Heart right ventricle (tissue), 16 donors: ENCODE measurements around the gene AKAP6. TPM values are rescaled to one million over a fixed set of nuclear protein-coding genes. Genes with fewer than 3 reads are reported as not detected.

ENCODE experiments used
- ATAC-seq, 8 donors: fragments of 200-7000 bp; cut with Tn5 transposase; one replicate each; pipeline ENCODE4 v1.9.1; 2020; ENCODE audit warnings: mild to moderate bottlenecking in 8 of 8, moderate library complexity in 8 of 8, moderate number of reproducible peaks in 1 of 8
- DNase-seq, 2 donors: peaks; one replicate each; pipeline ENCODE4 v3.0.0-alpha.2; 2020
- H3K27ac ChIP-seq, 10 donors: fragments of 200-600 bp; sonication (generic) in 2 of 10; one replicate each; pipeline versions ENCODE4 v1.5.0 to v1.8.0; 2020 to 2022; ENCODE audit warnings: mild to moderate bottlenecking in 3 of 10
- H3K27me3 ChIP-seq, 7 donors: fragments of 200-600 bp; one replicate each; pipeline ENCODE4 v1.8.0; 2021 to 2022; ENCODE audit warnings: mild to moderate bottlenecking in 2 of 7
- H3K36me3 ChIP-seq, 9 donors: fragments of 200-600 bp; sonication (generic) in 1 of 9; one replicate each; pipeline versions ENCODE4 v1.5.0 to v1.8.0; 2020 to 2022; ENCODE audit warnings: mild to moderate bottlenecking in 2 of 9
- H3K4me1 ChIP-seq, 9 donors: fragments of 200-600 bp; sonication (generic) in 1 of 9; one replicate each; pipeline versions ENCODE4 v1.5.0 to v1.8.0; 2020 to 2022; ENCODE audit warnings: mild to moderate bottlenecking in 4 of 9
- H3K4me3 ChIP-seq, 10 donors: fragments of 200-600 bp; sonication (generic) in 2 of 10; one replicate each; pipeline versions ENCODE4 v1.5.0 to v1.8.0; 2020 to 2022; ENCODE audit warnings: mild to moderate bottlenecking in 7 of 10, moderate library complexity in 2 of 10
- H3K9me3 ChIP-seq, 11 donors: fragments of 200-600 bp in 10 of 11; sonication (generic) in 2 of 11; one replicate each; pipeline versions ENCODE4 v1.5.0 to v1.8.0; 2013 to 2022; ENCODE audit warnings: mild to moderate bottlenecking in 2 of 11, control low read depth in 1 of 11, moderate library complexity in 1 of 11
- CTCF ChIP-seq, 9 donors: fragments of 200-600 bp; sonication (generic) in 2 of 9; IDR thresholded peaks; one replicate each; pipeline versions ENCODE4 v1.5.0 to v1.8.0; 2021 to 2022; ENCODE audit warnings: antibody characterized with exemption in 9 of 9, mild to moderate bottlenecking in 5 of 9, moderate library complexity in 1 of 9
- WGBS, 2 donors: extraction: QIAGEN DNeasy Blood & Tissue Kit; methylation state at CpG; one replicate each; pipeline ENCODE4 v1.1.7; 2013; ENCODE audit warnings: inconsistent platforms in 1 of 2; 5-methylcytosine and 5-hydroxymethylcytosine counted together
- intact Hi-C, 10 donors: fragments of 100-400 bp; cut with DNase I; formaldehyde crosslinking; loops; one replicate each; pipeline versions ENCODE4 v1.11.1 to v1.14.2; 2022
- polyA plus RNA-seq, 2 donors: library from polyadenylated mRNA; stranded (reverse); fragments of 200-250 nt; gene quantifications; one replicate each; pipeline ENCODE4 v1.2.3, GENCODE V29; 2013
- total RNA-seq, 10 donors: library from RNA; stranded (reverse); fragmentation: NEBNext Ultra II Directional in 3 of 10; extraction: Animal tissue kit (Norgen Biotek cat#: 25700) in 3 of 10; gene quantifications; one replicate each; pipeline versions ENCODE4 v1.2.1 to v1.2.4, GENCODE V29; 2021 to 2023
- donor health status: Arrhythmogenic right ventricular cardiomyopathy.
- donor health status: ischemic (EF 13 %, LVEDD 7.1; RV severe dilation, severe dysfunction).
- donor health status: healthy with polysubstance abuse.
- donor health status: DM: no; HTN: yes; CAD: no.
- donor health status: DM: no; HTN: no; CAD: no.
- donor health status: ischemic (EF 25% LVEDD 6.9; RV normal size, moderate dysfunction).
- donor health status: ischemic (EF 25% LVEDD 5.7; RV mildly dilated, moderate dysfunction).
- donor health status: healthy.
- donor health status: DM: yes; HTN: yes; CAD: no.
- donor health status: Ischemic cardiomyopathy.
- donor health status: ischemic (EF 35%, LVEDD 5.7; RV mildly dilated, moderate dysfunction).
- donor health status: nonischemic (EF 11% LVEDD 7.7; RV severe dilation, severe dysfunction).
- donor health status: DM: yes; HTN: yes; CAD: no.
- donor health status: PGD.
- donor health status: ischemic (EF 29% LVEDD 5.4; RV normal size, mild dysfunction).
- donor health status: nonischemic (EF 23%, LVEDD 6.1; RV moderate dilation, normal function).

The AKAP6 gene
- total and polyA plus RNA-seq, 12 donors: 13.5 to 332 (median 229) TPM

DNA sequence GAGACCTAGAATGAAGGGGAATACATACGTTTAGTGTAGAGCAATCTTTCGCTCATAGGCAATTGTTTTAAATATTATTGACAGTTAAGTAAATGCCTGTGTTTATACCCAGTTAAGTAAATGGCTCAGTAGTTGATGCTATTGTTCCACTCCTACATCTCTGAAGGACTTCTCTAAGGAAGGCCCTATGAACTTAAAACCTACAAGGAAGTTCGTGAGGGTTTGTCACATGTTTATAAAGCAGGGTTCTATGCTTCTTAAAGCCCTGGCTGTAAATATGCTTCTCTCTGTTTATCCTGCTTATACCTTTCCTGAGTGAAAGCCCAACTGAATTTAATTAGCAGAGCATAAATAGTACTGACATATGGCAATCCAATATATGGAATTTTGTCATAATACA lies 327.5 kb downstream of the AKAP6 start:
- TF ChIP-seq CTCF (IDR thresholded peaks at IDR 0.05): no peak
- WGBS, 2 donors: 79 to 90% methylated on average over 3 of the region's 3 CpGs
- peak in 1 of 8 donors; percentile 28 for ATAC-seq

GRCh38 chr14:32657081-32657480 lies 328.0 kb downstream of the AKAP6 start:
- Histone ChIP-seq H3K4me1 (peaks cover 0 to 40% (median 13%) of the 10 kb centered on the region in 9 donors), H3K36me3 (no peaks in the 10 kb centered on the region), H3K4me3 (no peak overlapping the region), H3K9me3 (no peaks in the 10 kb centered on the region), H3K27ac (peak overlapping the region in 2 of 10 donors; percentile 3 to 56), H3K27me3 (no peaks in the 10 kb centered on the region)
- intact Hi-C loops: no loop called here
- WGBS, 2 donors: 41 to 47% methylated on average over 4 of the region's 4 CpGs
- DNase-seq: peak in 1 of 2 donors; percentile 22
- peak; percentile 56 to 80 (median 65) for ATAC-seq
- no peak for TF ChIP-seq CTCF (IDR thresholded peaks at IDR 0.05)

More for the DNA sequence above, 327.5 kb downstream of the AKAP6 start:
- no peaks in the 10 kb centered on the region for H3K9me3 ChIP-seq
- peak overlapping the region in 2 of 10 donors; percentile 3 to 56 for H3K27ac ChIP-seq
- DNase-seq: no peak
- no peaks in the 10 kb centered on the region for H3K36me3 ChIP-seq
- peaks cover 0 to 37% (median 13%) of the 10 kb centered on the region in 9 donors for H3K4me1 ChIP-seq
- intact Hi-C loops: no loop called here
- H3K27me3 ChIP-seq: no peaks in the 10 kb centered on the region
- no peak overlapping the region for H3K4me3 ChIP-seq

DNA sequence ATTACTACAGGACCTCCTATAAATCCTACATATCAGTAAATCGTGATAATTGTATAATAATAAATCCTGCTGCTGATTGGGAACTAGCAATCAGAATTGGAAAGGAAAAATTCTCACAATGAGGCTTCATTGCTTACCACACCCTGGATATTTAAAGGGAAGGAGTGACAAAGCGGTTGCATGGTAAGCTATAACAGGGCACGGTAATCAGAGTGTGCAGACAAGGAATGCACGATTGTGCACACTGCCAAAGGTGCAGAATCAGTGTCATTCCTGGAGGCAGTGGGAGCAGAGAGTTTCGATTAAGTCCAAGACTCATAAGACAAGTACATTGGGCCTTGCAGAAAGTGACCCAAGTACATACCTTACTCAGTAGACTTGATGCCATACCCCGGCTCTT lies 332.1 kb downstream of the AKAP6 start:
- DNase-seq: no peak
- WGBS, 2 donors: 56 to 64% methylated on average over 6 of the region's 6 CpGs
- Histone ChIP-seq H3K27me3 (no peaks in the 10 kb centered on the region), H3K4me1 (peaks cover 0 to 49% (median 13%) of the 10 kb centered on the region in 9 donors), H3K4me3 (no peak overlapping the region), H3K36me3 (no peaks in the 10 kb centered on the region), H3K27ac (peak overlapping the region in 1 of 10 donors; percentile 9), H3K9me3 (no peaks in the 10 kb centered on the region)
- intact Hi-C loops: no loop called here
- TF ChIP-seq CTCF (IDR thresholded peaks at IDR 0.05): no peak
- ATAC-seq: peak in 3 of 8 donors; percentile 19 to 70 (median 58)

GRCh38 chr14:32662211-32662610 lies 333.1 kb downstream of the AKAP6 start:
- TF ChIP-seq CTCF (IDR thresholded peaks at IDR 0.05): no peak
- Histone ChIP-seq H3K27ac (no peak overlapping the region), H3K4me1 (peaks cover 0 to 51% (median 13%) of the 10 kb centered on the region in 9 donors), H3K36me3 (no peaks in the 10 kb centered on the region), H3K27me3 (no peaks in the 10 kb centered on the region), H3K9me3 (no peaks in the 10 kb centered on the region), H3K4me3 (no peak overlapping the region)
- WGBS, 2 donors: 27 to 39% methylated on average over 1 of the region's 1 CpG
- ATAC-seq: no peak
- intact Hi-C loops: no loop called here
- DNase-seq: no peak
